GM12801 (cell line): Measurements from ENCODE around the gene ADAMTS13.

Source experiments
- CTCF ChIP-seq: IDR thresholded peaks from one replicate; pipeline ENCODE4 v1.5.1; 2011; ENCODE audit warnings: control low read depth; ENCODE audit not compliant: insufficient read length; ENCODE audit errors: extremely low read depth

The ADAMTS13 gene

GRCh38 chr9:133477992-133478850 lies 56.1 kb downstream of the ADAMTS13 start:
- no peak for TF ChIP-seq CTCF

GRCh38 chr9:133478851-133479711 lies 56.9 kb downstream of the ADAMTS13 start, which contains the start of gene SLC2A6:
Gene SLC2A6 (minus strand): TSS chr9:133479099. CDS start chr9:133479059, 40 bp downstream.
- TF ChIP-seq CTCF = no peak

GRCh38 chr9:133483611-133484010 lies 61.4 kb downstream of the ADAMTS13 start:
- no peak for TF ChIP-seq CTCF

GRCh38 chr9:133484671-133485437 lies 62.7 kb downstream of the ADAMTS13 start:
- TF ChIP-seq CTCF = no peak

GRCh38 chr9:133485531-133486260 lies 63.5 kb downstream of the ADAMTS13 start:
- no peak for TF ChIP-seq CTCF

GRCh38 chr9:133487331-133487725 lies 65.2 kb downstream of the ADAMTS13 start:
- TF ChIP-seq CTCF = no peak
